IMR-90 (cell line): ENCODE results near the gene PID1. TPM values are rescaled to one million over a fixed set of nuclear protein-coding genes. Genes with fewer than 3 reads are reported as not detected.

Experiments
- ATAC-seq: fragments of 200-7000 bp; cut with Tn5 transposase; 2 replicates; pipeline ENCODE4 v1.9.1; 2020; ENCODE audit warnings: low read depth, mild to moderate bottlenecking, moderate library complexity
- BruUV-seq: library from RNA; stranded (reverse); fragments of 400-500 nt; replicated peaks from 2 replicates; lab custom pipeline; 2021; lab: Mats Ljungman, UMichigan
- CTCF ChIA-PET: fragments of 300-600 bp; formaldehyde crosslinking; extraction: SDS; loops from one replicate; lab custom pipeline; 2021; ENCODE audit warnings: antibody characterized with exemption; lab: Yijun Ruan, JAX
- POLR2A ChIA-PET: fragments of 300-600 bp; sonication (Branson Sonifier 250); formaldehyde crosslinking; loops from one replicate; lab custom pipeline; 2022; ENCODE audit warnings: antibody characterized with exemption; ENCODE audit not compliant: unreplicated experiment; lab: Charles Lee
- DNase-seq: peaks from one replicate; pipeline ENCODE4 v3.0.0; 2013
- H2AFZ ChIP-seq: replicated peaks from 2 replicates; pipeline ENCODE3; 2013; ENCODE audit warnings: low read length, mild to moderate bottlenecking; ENCODE audit not compliant: poor library complexity
- H2AK5ac ChIP-seq: 2 replicates; pipeline ENCODE4 v1.6.1; 2013; ENCODE audit warnings: low read depth, low read length, inconsistent platforms
- H2AK9ac ChIP-seq: replicated peaks from 2 replicates; pipeline ENCODE3; 2013; ENCODE audit warnings: mild to moderate bottlenecking, low read depth, low read length, moderate library complexity; ENCODE audit not compliant: poor library complexity
- H2BK120ac ChIP-seq: 2 replicates; pipeline ENCODE4 v1.6.1; 2013; ENCODE audit warnings: low read depth, low read length, inconsistent platforms
- H2BK15ac ChIP-seq: 3 replicates; pipeline ENCODE4 v1.6.1; 2013; ENCODE audit warnings: low read depth, low read length, inconsistent platforms
- H2BK20ac ChIP-seq: 2 replicates; pipeline ENCODE4 v1.6.1; 2013; ENCODE audit warnings: low read depth, mild to moderate bottlenecking, inconsistent platforms, low read length, moderate library complexity
- H2BK5ac ChIP-seq: 2 replicates; pipeline ENCODE4 v1.6.1; 2013; ENCODE audit warnings: mild to moderate bottlenecking, low read depth, low read length, inconsistent platforms; ENCODE audit not compliant: poor library complexity, severe bottlenecking
- H3K14ac ChIP-seq: replicated peaks from 2 replicates; pipeline ENCODE4 v1.6.1; 2013; ENCODE audit warnings: low read depth, low read length, inconsistent platforms
- H3K18ac ChIP-seq: 2 replicates; pipeline ENCODE4 v1.6.1; 2013; ENCODE audit warnings: low read depth, low read length, control low read depth
- H3K23ac ChIP-seq: 2 replicates; pipeline ENCODE4 v1.6.1; 2013; ENCODE audit warnings: low read depth, low read length, inconsistent platforms
- H3K27ac ChIP-seq: 2 replicates; pipeline ENCODE4 v1.5.1; 2013; ENCODE audit warnings: mild to moderate bottlenecking, control low read depth, low read length; ENCODE audit not compliant: insufficient read depth
- H3K27me3 ChIP-seq: 2 replicates; pipeline ENCODE4 v1.6.1; 2013; ENCODE audit warnings: low read length; ENCODE audit not compliant: control insufficient read depth, insufficient read depth
- H3K36me3 ChIP-seq: 2 replicates; pipeline ENCODE4 v1.6.1; 2013; ENCODE audit warnings: low read length, mixed read lengths; ENCODE audit not compliant: control insufficient read depth, insufficient read depth
- H3K4ac ChIP-seq: 2 replicates; pipeline ENCODE4 v1.6.1; 2013; ENCODE audit warnings: low read depth, low read length, inconsistent platforms
- H3K4me1 ChIP-seq: 2 replicates; pipeline ENCODE4 v1.6.1; 2013; ENCODE audit warnings: low read length, mixed read lengths; ENCODE audit not compliant: control insufficient read depth, insufficient read depth
- H3K4me2 ChIP-seq: 2 replicates; pipeline ENCODE4 v1.6.1; 2013; ENCODE audit warnings: low read depth, mild to moderate bottlenecking, control low read depth, low read length, moderate library complexity
- H3K4me3 ChIP-seq: 2 replicates; pipeline ENCODE4 v1.5.1; 2013; ENCODE audit warnings: low read depth, mild to moderate bottlenecking, control low read depth, low read length, moderate library complexity; ENCODE audit not compliant: insufficient read depth
- H3K56ac ChIP-seq: 2 replicates; pipeline ENCODE4 v1.6.1; 2013; ENCODE audit warnings: low read length, inconsistent platforms; ENCODE audit not compliant: insufficient read depth; ENCODE audit errors: extremely low read depth
- H3K79me1 ChIP-seq, 2 experiments: 2 replicates each; pipeline ENCODE4 v1.6.1; 2013; ENCODE audit warnings: low read length in 2 of 2, inconsistent platforms in 1 of 2, low read depth in 1 of 2
- H3K9ac ChIP-seq: 2 replicates; pipeline ENCODE4 v1.6.1; 2013; ENCODE audit warnings: low read depth, low read length, control low read depth
- H3K9me1 ChIP-seq: 2 replicates; pipeline ENCODE4 v1.6.1; 2013; ENCODE audit warnings: low read length, inconsistent platforms; ENCODE audit not compliant: insufficient read depth
- H3K9me3 ChIP-seq: 2 replicates; pipeline ENCODE4 v1.6.1; 2013; ENCODE audit warnings: low read length; ENCODE audit not compliant: control insufficient read depth, insufficient read depth
- H4K20me1 ChIP-seq: 2 replicates; pipeline ENCODE4 v1.6.1; 2013; ENCODE audit warnings: low read length, inconsistent platforms; ENCODE audit not compliant: insufficient read depth
- H4K5ac ChIP-seq: 2 replicates; pipeline ENCODE4 v1.6.1; 2013; ENCODE audit warnings: mild to moderate bottlenecking, low read depth, low read length, control low read depth
- H4K8ac ChIP-seq, 2 experiments: 2 replicates each; pipeline ENCODE4 v1.6.1; 2013; ENCODE audit warnings: low read depth in 2 of 2, low read length in 2 of 2, control low read depth in 1 of 2, inconsistent platforms in 1 of 2
- H4K91ac ChIP-seq: 2 replicates; pipeline ENCODE4 v1.6.1; 2013; ENCODE audit warnings: low read depth, low read length, inconsistent platforms; ENCODE audit not compliant: insufficient read depth
- BHLHE40 ChIP-seq: fragments of 150-350 bp; IDR thresholded peaks from 2 replicates; pipeline ENCODE4 v1.6.1; 2016; ENCODE audit warnings: mild to moderate bottlenecking, low read depth, low read length
- CEBPB ChIP-seq: IDR thresholded peaks from 2 replicates; pipeline ENCODE4 v1.6.1; 2012; ENCODE audit warnings: low read depth, low read length, improper control_type of control experiment
- CHD1 ChIP-seq: IDR thresholded peaks from 2 replicates; pipeline ENCODE4 v1.6.1; 2012; ENCODE audit warnings: low read depth, low read length, improper control_type of control experiment
- ELK1 ChIP-seq: fragments of 150-350 bp; IDR thresholded peaks from 2 replicates; pipeline ENCODE4 v1.6.1; 2016; ENCODE audit warnings: low read depth, mild to moderate bottlenecking, low read length, moderate library complexity, borderline replicate concordance
- FOS ChIP-seq: fragments of 150-350 bp; IDR thresholded peaks from 2 replicates; pipeline ENCODE4 v1.6.1; 2016; ENCODE audit warnings: low read depth, low read length
- MAFK ChIP-seq: IDR thresholded peaks from 2 replicates; pipeline ENCODE4 v1.6.1; 2012; ENCODE audit warnings: low read depth, low read length, improper control_type of control experiment
- MAZ ChIP-seq: IDR thresholded peaks from 2 replicates; pipeline ENCODE4 v1.6.1; 2012; ENCODE audit warnings: low read depth, mild to moderate bottlenecking, low read length, improper control_type of control experiment, moderate library complexity, borderline replicate concordance
- MXI1 ChIP-seq: IDR thresholded peaks from 2 replicates; pipeline ENCODE4 v1.6.1; 2012; ENCODE audit warnings: low read depth, mild to moderate bottlenecking, low read length, moderate library complexity, borderline replicate concordance
- NFE2L2 ChIP-seq: fragments of 150-350 bp; IDR thresholded peaks from 2 replicates; pipeline ENCODE4 v1.6.1; 2016; ENCODE audit warnings: low read depth, mild to moderate bottlenecking, low read length
- POLR2A ChIP-seq: IDR thresholded peaks from 2 replicates; pipeline ENCODE4 v1.6.1; 2012; ENCODE audit warnings: mild to moderate bottlenecking, low read depth, low read length
- RAD21 ChIP-seq: IDR thresholded peaks from 2 replicates; pipeline ENCODE4 v1.6.1; 2012; ENCODE audit warnings: low read length, improper control_type of control experiment
- RCOR1 ChIP-seq: IDR thresholded peaks from 2 replicates; pipeline ENCODE4 v1.6.1; 2012; ENCODE audit warnings: mild to moderate bottlenecking, low read length, improper control_type of control experiment; ENCODE audit not compliant: insufficient replicate concordance
- RFX5 ChIP-seq: IDR thresholded peaks from 2 replicates; pipeline ENCODE4 v1.8.0; 2012; ENCODE audit warnings: low read depth, mild to moderate bottlenecking, low read length, moderate library complexity
- SMC3 ChIP-seq: fragments of 150-350 bp; IDR thresholded peaks from 2 replicates; pipeline ENCODE4 v1.6.1; 2016; ENCODE audit warnings: low read depth, mild to moderate bottlenecking, antibody characterized with exemption, low read length, moderate library complexity
- USF2 ChIP-seq: fragments of 150-350 bp; IDR thresholded peaks from 2 replicates; pipeline ENCODE4 v1.6.1; 2017; ENCODE audit warnings: mild to moderate bottlenecking, antibody characterized with exemption, low read length, low read depth
- WGBS, 2 experiments: methylation state at CpG; one replicate each; pipeline versions ENCODE4 v1.1.5 to v1.1.7; 2013; ENCODE audit warnings: missing lambda C conversion rate in 2 of 2; ENCODE audit not compliant: insufficient read length in 1 of 2; ENCODE audit errors: extremely low coverage in 2 of 2; 5-methylcytosine and 5-hydroxymethylcytosine counted together
- dilution Hi-C: fragments of 300-500 bp; cut with HindIII; formaldehyde crosslinking; loops from one replicate; pipeline ENCODE4 v1.14.3; 2018; ENCODE audit warnings: low sequenced_read_pairs; ENCODE audit not compliant: unreplicated experiment
- in situ Hi-C: fragments of 300-500 bp; cut with MboI; formaldehyde crosslinking; loops from 3 replicates; pipeline ENCODE4 v1.14.3; 2019; ENCODE audit warnings: low sequenced_read_pairs, inconsistent platforms, mixed read lengths
- intact Hi-C: fragments of 100-400 bp; cut with micrococcal nuclease; formaldehyde crosslinking; loops from 2 replicates; pipeline ENCODE4 v1.10.0; 2022
- polyA plus RNA-seq, 3 experiments: library from polyadenylated mRNA; depleted of rRNA; stranded (reverse); fragments of >200 nt; gene quantifications; 2 replicates each; pipeline ENCODE4 v1.2.3, GENCODE V29; 2012; ENCODE audit warnings: low replicate concordance in 1 of 3
- total RNA-seq: library from RNA; depleted of rRNA; stranded (reverse); fragments of >200 nt; gene quantifications from 2 replicates; pipeline ENCODE4 v1.2.3, GENCODE V29; 2012
- TF ChIP-seq, protein P1 (sequence below): conservative IDR thresholded peaks from 2 replicates; pipeline ENCODE4 v1.5.1; 2012; ENCODE audit warnings: mild to moderate bottlenecking, low read depth, low read length, improper control_type of control experiment

Gene PID1
- total and polyA plus RNA-seq, 2 of the 4 experiments (the other 2 are of a cell fraction) = 0.90 to 1.9 TPM

DNA sequence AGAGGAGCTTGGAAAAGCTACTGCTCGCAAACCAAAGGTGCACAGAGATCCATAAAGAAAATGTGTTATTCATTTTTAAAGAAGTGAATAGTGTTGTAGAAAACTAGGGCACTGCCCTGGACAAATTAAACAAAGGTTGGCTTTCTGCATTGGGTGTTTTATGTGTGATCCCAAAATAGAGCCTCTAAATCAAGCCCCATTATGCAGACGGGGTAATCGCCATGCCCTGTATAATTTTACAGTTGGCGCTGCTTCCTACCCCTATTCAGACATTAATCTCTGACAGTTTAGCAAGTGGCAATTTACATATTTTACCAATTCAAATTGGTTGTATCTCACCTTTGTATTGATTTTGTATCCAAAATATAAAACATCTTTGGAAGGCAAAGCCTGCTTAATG lies 109.1 kb downstream of the PID1 start:
- no peaks in the 10 kb centered on the region for H3K79me1 ChIP-seq
- no peaks in the 10 kb centered on the region for H3K36me3 ChIP-seq
- no peak overlapping the region for H2BK15ac ChIP-seq
- H3K56ac ChIP-seq = no peak overlapping the region
- TF ChIP-seq MXI1 (no peak), USF2 (no peak), MAFK (no peak), RAD21 (no peak), MAZ (no peak), NFE2L2 (no peak), CEBPB (no peak), RCOR1 (no peak), RFX5 (no peak), ELK1 (no peak), CHD1 (no peak), BHLHE40 (no peak), SMC3 (no peak), POLR2A (no peak), FOS (no peak)
- TF ChIP-seq, protein P1, sequence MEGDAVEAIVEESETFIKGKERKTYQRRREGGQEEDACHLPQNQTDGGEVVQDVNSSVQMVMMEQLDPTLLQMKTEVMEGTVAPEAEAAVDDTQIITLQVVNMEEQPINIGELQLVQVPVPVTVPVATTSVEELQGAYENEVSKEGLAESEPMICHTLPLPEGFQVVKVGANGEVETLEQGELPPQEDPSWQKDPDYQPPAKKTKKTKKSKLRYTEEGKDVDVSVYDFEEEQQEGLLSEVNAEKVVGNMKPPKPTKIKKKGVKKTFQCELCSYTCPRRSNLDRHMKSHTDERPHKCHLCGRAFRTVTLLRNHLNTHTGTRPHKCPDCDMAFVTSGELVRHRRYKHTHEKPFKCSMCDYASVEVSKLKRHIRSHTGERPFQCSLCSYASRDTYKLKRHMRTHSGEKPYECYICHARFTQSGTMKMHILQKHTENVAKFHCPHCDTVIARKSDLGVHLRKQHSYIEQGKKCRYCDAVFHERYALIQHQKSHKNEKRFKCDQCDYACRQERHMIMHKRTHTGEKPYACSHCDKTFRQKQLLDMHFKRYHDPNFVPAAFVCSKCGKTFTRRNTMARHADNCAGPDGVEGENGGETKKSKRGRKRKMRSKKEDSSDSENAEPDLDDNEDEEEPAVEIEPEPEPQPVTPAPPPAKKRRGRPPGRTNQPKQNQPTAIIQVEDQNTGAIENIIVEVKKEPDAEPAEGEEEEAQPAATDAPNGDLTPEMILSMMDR = no peak
- H2AFZ ChIP-seq = no peak overlapping the region
- POLR2A ChIA-PET = no interaction called here
- peaks cover 7% of the 10 kb centered on the region for H3K9me3 ChIP-seq
- no peak overlapping the region for H3K18ac ChIP-seq
- H4K91ac ChIP-seq = no peak overlapping the region
- no peak overlapping the region for H2AK5ac ChIP-seq
- no peak for DNase-seq
- dilution Hi-C loops (no loop called here), intact Hi-C loops (no loop called here), in situ Hi-C loops (no loop called here)
- H2BK5ac ChIP-seq = no peak overlapping the region
- BruUV-seq = no TSS peak
- no peak for ATAC-seq
- no peaks in the 10 kb centered on the region for H3K9me1 ChIP-seq
- 92% methylated on average over 2 of the region's 4 CpGs; no CpG with 5 or more reads in 1 of the 2 experiments for WGBS, 2 experiments
- H2BK20ac ChIP-seq = no peak overlapping the region
- no peak overlapping the region for H3K23ac ChIP-seq
- no peak overlapping the region for H4K5ac ChIP-seq
- no peak overlapping the region for H3K4me3 ChIP-seq
- H3K27me3 ChIP-seq = no peaks in the 10 kb centered on the region
- H2BK120ac ChIP-seq = no peak overlapping the region
- no peaks in the 10 kb centered on the region for H3K4me1 ChIP-seq
- no peak overlapping the region for H4K8ac ChIP-seq
- CTCF ChIA-PET = no interaction called here
- no peak overlapping the region for H3K4ac ChIP-seq
- no peak overlapping the region for H3K4me2 ChIP-seq
- no peak overlapping the region for H3K9ac ChIP-seq
- H3K14ac ChIP-seq = no peak overlapping the region
- no peaks in the 10 kb centered on the region for H4K20me1 ChIP-seq
- H3K27ac ChIP-seq = no peak overlapping the region
- no peak overlapping the region for H2AK9ac ChIP-seq
